ENCODE data around the gene HOXD1.
A peak's percentile ranks its signal among the peaks of the same experiment; 100 is the strongest.

The HOXD1 gene

GRCh38 chr2:176165370-176166050 is 23.0 kb upstream of the HOXD1 start:
- DNase-seq (ENCODE audit: low spot score) = no peak

DNA sequence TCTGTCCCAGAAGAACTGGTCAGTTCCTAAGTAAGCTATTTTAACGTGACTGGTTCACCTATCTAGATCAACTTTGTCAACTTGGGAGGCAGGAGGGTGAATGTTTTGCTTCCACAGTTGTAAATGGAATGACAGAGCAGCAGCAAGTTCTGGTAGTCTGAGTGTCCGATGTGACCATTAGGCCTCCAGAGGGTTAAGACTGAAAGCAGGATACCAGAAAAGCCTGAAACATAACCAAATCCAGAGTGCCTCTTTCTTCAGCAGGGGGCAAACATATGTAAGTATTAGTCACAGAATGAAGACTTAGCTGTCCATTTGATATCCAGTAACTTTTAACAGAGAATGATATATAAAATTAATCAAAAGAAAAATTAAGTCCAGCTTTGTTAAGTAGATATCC is 22.2 kb upstream of the HOXD1 start:
- DNase-seq (ENCODE audit: low spot score) = no peak

DNA sequence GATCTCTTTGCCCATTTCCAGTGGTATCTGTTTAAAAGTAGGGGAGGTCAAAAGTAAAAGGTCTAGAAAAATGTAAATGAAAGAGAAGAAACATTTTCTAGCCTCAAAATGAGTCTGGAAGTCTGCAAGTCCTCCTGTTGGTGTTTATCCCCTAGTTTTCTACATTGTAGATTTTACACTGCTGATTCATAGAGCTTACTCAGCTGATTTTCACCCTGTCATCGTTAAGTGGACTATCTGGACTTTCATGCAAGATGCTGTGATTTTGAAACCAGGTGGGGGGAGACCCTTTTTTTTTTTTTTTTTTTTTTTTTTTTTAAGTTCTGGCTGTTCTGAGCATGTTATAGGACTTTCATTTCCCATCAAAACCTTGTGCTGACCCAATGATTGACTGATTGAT is 21.1 kb upstream of the HOXD1 start:
- DNase-seq (ENCODE audit: low spot score) = no peak

GRCh38 chr2:176169181-176169580 is 19.3 kb upstream of the HOXD1 start:
- no peak for DNase-seq (ENCODE audit: low spot score)

- no peak for DNase-seq (ENCODE audit: low spot score)
These were observed 18.8 kb upstream of the HOXD1 start for GRCh38 chr2:176169711-176170110.

- DNase-seq (ENCODE audit: low spot score) = no peak
These were observed 17.7 kb upstream of the HOXD1 start for GRCh38 chr2:176170602-176171305.

DNA sequence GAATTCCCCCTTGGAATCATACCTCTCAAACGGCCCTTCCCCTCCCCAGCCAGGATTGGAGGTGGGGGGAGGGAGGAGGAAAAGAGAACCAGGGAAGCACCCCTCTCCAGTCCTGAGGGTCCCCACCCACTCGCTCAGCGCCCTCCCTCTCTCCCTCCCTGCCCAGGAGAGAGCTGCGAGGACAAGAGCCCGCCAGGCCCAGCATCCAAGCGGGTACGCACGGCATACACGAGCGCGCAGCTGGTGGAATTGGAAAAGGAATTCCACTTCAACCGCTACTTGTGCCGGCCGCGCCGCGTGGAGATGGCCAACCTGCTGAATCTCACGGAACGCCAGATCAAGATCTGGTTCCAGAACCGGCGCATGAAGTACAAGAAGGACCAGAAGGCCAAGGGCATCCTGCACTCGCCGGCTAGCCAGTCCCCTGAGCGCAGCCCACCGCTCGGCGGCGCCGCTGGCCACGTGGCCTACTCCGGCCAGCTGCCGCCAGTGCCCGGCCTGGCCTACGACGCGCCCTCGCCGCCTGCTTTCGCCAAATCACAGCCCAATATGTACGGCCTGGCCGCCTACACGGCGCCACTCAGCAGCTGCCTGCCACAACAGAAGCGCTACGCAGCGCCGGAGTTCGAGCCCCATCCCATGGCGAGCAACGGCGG is 17.0 kb upstream of the HOXD1 start:
- no peak for DNase-seq (ENCODE audit: low spot score)

- no peak for DNase-seq (ENCODE audit: low spot score)
These were observed 16.2 kb upstream of the HOXD1 start for GRCh38 chr2:176172007-176172894.

DNA sequence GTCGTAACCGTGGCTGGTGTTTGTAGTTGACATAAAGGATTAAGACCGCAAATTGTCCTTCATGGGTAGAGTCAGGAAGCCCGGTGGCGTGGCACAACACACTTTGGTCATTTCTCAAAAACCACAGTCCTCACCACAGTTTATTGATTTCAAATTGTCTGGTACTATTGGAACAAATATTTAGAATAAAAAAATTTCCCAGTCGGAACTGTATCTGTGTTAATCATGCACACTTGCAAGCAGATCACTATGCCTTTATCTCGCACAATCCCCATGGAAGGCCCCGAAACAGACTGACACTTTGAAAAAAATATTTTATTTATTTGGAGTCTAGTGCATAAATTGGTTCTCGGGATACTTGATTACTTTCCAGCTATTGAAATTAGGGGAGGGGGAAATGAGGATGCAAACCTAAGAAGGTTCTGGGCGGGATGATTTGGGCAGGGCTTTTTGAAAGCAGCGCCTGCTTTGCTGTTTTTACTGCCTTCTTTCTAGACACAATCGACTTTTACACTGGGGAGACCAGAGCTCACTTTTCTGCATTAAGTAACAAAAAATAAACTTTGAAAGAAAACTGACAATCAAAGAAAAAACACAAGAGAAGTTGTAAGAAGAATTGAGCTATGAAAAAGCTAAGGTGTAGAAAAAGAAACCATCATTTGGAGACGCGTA is 15.4 kb upstream of the HOXD1 start:
- no peak for DNase-seq (ENCODE audit: low spot score)

DNA sequence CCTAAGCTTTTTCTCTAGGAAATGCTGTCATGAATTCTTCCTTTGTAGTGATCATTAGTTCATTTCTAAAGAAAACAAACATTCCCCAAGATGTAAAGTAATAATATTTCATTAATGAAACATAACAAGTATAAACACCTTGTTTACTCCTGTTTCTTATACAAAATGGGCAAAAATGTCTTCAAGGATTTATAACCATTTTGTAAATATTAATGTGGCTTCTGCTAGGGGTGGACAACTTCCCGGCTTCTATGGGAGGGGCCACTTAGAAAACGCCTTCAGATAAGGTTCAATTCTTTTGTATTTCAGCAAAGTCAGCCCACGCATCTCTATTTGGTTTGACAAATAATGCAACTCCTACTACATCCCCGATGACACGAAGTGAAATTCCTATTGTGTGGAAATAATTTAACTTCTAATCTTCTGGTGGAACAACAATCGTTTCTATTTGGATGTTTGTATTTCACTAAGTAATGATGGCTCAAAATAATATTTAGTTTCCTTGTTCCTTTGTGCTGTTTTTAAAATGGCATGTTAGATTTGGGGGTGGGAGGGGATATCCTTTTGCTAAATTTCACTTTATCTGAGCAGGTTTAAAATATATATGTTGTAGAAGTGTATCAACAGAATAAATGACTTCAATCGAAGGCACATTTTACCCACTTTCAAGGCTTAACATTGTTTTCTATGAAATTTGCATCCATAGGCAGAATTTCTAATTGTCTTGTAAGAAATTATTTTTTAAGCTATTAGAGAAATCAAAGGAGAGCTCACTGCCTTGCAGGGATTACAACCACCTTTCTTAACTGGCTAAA is 14.7 kb upstream of the HOXD1 start:
- no peak for DNase-seq (ENCODE audit: low spot score)

DNA sequence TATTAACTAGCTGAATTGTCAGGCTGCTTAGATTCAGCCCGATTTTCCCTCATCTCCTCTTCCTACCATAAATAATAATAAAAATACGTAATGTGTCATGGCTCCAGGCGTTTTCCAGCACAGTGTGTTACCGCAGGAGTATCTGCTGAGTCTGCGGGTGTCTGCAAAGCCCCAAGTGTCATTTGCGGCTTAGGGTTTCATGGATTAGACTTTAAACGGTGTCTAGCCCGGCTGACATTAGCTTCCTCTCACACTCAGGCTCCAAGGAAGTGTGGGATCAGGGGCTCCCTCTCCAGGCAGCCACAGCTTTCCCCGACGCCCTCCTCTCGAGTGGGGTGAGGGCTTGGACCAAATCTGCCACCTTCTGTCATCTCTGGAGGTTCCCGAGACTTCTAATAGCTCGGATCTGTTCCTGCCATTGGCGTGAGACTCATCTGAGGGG is 14.1 kb upstream of the HOXD1 start:
- no peak for DNase-seq (ENCODE audit: low spot score)

DNA sequence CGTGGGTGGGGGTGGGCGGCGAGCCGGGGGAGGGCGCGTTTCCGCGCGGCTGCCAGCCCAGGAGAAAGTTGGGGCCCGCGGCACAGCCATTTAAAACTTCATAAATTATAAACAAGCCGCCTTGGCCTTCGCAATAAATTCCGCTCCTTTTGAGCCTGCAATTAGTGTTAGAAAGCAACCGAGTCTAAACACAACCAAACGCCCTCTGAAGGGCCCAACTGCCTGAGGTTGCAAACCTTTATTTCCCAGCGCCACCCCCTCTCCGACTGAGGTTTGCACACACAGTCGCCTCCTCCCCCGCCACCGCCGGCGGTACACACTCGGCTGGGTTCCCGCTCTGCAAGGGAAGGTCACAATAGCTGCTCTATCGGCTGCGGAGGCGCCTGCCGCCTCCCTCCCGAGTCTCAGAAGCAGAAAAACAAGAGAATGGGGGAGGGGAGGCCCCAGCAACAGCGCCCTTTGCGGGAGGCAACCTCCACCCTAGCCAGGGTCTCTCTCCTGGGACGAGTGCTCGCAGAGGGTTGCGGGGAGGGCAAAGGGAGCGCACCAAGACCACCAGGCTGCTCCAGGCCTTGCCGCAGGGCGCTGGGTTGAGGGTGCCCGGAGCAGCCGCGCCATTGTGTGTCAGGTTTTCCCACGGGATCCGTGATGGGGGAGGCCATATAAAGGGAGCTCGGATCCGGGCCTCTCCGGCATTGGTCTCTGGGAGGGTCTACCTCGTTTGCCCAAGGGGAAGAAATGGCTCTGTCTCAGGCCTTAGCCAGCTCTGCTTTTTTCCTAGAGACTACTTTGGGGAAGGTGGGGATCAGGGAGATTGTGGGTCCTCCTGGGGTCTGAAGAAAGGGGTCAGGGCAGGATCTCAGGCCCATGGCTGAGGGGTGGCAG is 13.4 kb upstream of the HOXD1 start:
- peak; percentile 80 for DNase-seq (ENCODE audit: low spot score)

GRCh38 chr2:176175709-176176607 is 12.5 kb upstream of the HOXD1 start:
- DNase-seq (ENCODE audit: low spot score) = no peak

GRCh38 chr2:176177580-176178037 is 10.9 kb upstream of the HOXD1 start:
- DNase-seq (ENCODE audit: low spot score) = no peak

GRCh38 chr2:176178038-176178756 is 10.3 kb upstream of the HOXD1 start:
- no peak for DNase-seq (ENCODE audit: low spot score)

- no peak for DNase-seq (ENCODE audit: low spot score)
These were observed 9.6 kb upstream of the HOXD1 start for GRCh38 chr2:176178757-176179295.

DNA sequence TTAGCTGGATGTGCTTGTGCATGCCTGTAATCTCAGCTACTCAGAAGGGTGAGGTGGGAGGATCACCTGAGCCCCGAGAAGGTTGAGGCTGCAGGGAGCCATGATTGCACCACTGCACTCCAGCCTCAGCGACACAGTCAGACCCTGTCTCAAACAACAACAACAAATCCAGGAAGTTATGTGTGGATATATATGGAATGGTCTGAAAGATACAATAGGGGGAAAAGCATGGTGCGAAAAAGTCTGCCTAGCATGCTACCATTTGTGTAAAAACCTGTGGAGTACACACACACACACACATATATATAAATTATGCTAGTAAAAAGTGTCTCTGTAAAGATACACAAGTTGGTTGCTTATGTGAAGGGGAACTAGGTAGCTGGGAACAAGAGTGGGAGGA is 6.9 kb upstream of the HOXD1 start:
- no peak for DNase-seq (ENCODE audit: low spot score)

DNA sequence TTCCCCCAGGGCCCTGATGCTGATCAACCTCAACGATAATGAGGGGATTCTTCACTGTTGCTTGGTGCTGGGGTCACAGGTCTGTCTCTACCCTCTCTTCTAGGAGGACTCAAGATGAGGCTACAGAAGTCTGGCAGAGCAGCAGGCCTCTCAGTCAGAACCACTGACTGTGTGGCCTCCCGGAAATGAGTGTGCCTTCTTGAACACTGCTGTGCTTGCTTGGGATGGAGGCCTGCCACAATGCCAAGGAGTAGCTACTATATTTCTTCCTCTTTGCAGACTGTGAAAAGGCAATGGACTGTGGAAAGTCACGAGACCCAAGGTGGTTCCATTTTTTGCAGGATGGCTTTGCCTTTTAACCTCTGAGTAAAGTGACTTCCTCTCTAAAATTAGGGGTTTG is 5.8 kb upstream of the HOXD1 start:
- DNase-seq (ENCODE audit: low spot score) = no peak

All from Ammon's horn (tissue), 1 donor.